Right lobe of liver (tissue), 4 donors: ENCODE results near the gene ATL2.

ENCODE experiments used
- CTCF ChIP-seq, 4 donors: fragments of 200-600 bp in 3 of 4; fragments of 450-650 bp in 1 of 4; IDR thresholded peaks; one replicate each; pipeline versions ENCODE4 v1.5.1 to v1.8.0; 2016 to 2022; ENCODE audit warnings: antibody characterized with exemption in 4 of 4, mild to moderate bottlenecking in 2 of 4
- POLR2A ChIP-seq: fragments of 450-650 bp; IDR thresholded peaks from one replicate; pipeline ENCODE4 v1.6.1; 2017; ENCODE audit warnings: antibody characterized with exemption, mild to moderate bottlenecking
- donor health status: DM: no; HTN: no; CAD: no.
- donor health status: DM: no; HTN: no; CAD: no.
- donor health status: DM: no; HTN: yes; CAD: no.

- no peak for TF ChIP-seq CTCF (IDR thresholded peaks at IDR 0.05)
- TF ChIP-seq POLR2A, result no peak
Observed at GRCh38 chr2:38370664-38371063, 6.4 kb downstream of the ATL2 start.
